ENCODE results near the gene IGSF9B. TPM values are rescaled to one million over a fixed set of nuclear protein-coding genes. Genes with fewer than 3 reads are reported as not detected.

IGSF9B gene
- total RNA-seq, 4 donors from 2014 or later: 21.7 to 130 (median 58.6) TPM

DNA sequence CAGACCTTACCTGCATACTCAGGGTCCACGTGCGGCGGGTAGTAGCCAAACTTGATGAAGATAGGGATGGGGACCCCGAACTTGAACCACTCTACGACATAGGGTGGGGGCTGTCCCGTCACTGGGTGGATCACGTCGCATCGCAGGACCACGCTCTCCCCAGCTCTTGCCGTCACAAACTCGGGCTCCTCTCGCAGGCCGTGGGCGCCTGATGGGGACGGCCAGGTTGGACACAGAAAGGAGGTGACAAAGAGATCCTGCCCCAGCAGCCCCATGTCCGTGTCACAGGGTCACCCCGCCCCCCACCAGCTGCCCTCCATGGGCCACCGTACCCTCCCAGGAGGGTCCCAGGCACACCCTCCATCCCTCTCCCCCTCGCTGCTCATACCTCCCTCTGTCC lies 10.7 kb downstream of the IGSF9B start:
- 64% methylated on average over 5 of the region's 20 CpGs for WGBS
- no peak for DNase-seq (ENCODE audit: extremely low spot score)
- no peaks in the 10 kb centered on the region for H3K9me3 ChIP-seq
- peak overlapping the region; percentile 0 to 33 (median 14) for H3K4me3 ChIP-seq
- intact Hi-C loops (cut with DNase I): loop anchor here (5.0 kb wide), 1 partner anchor 101 kb away; no protein-coding TSS in a partner anchor
- H3K27ac ChIP-seq (replicated peaks in 1 of 4): peak overlapping the region; percentile 90 to 97 (median 96)
- no peaks in the 10 kb centered on the region for H3K27me3 ChIP-seq
- TF ChIP-seq POLR2AphosphoS5 (IDR thresholded peaks at IDR 0.05) (no peak), CTCF (IDR thresholded peaks at IDR 0.05) (no peak), EP300 (IDR thresholded peaks at IDR 0.05) (no peak), POLR2A (IDR thresholded peaks at IDR 0.05; ENCODE audit: low read depth) (no peak)
- peaks cover 70 to 98% (median 85%) of the 10 kb centered on the region in 4 donors for H3K4me1 ChIP-seq
- peaks cover 0 to 27% (median 18%) of the 10 kb centered on the region in 4 donors for H3K36me3 ChIP-seq

GRCh38 chr11:133945087-133945974 lies 11.4 kb downstream of the IGSF9B start:
- H3K36me3 ChIP-seq: peaks cover 0 to 32% (median 18%) of the 10 kb centered on the region in 4 donors
- no peaks in the 10 kb centered on the region for H3K27me3 ChIP-seq
- intact Hi-C loops (cut with DNase I): loop anchor here (5.0 kb wide), 1 partner anchor 102 kb away; no protein-coding TSS in a partner anchor
- peak overlapping the region; percentile 9 to 26 (median 12) for H3K4me3 ChIP-seq
- H3K9me3 ChIP-seq: no peaks in the 10 kb centered on the region
- TF ChIP-seq POLR2AphosphoS5 (IDR thresholded peaks at IDR 0.05): peak; percentile 69 to 74
- TF ChIP-seq EP300 (IDR thresholded peaks at IDR 0.05): no peak
- peaks cover 63 to 91% (median 78%) of the 10 kb centered on the region in 4 donors for H3K4me1 ChIP-seq
- 25% methylated on average over 23 of the region's 27 CpGs for WGBS
- no peak for DNase-seq (ENCODE audit: extremely low spot score)
- peak overlapping the region; percentile 90 to 97 (median 96) for H3K27ac ChIP-seq (replicated peaks in 1 of 4)

DNA sequence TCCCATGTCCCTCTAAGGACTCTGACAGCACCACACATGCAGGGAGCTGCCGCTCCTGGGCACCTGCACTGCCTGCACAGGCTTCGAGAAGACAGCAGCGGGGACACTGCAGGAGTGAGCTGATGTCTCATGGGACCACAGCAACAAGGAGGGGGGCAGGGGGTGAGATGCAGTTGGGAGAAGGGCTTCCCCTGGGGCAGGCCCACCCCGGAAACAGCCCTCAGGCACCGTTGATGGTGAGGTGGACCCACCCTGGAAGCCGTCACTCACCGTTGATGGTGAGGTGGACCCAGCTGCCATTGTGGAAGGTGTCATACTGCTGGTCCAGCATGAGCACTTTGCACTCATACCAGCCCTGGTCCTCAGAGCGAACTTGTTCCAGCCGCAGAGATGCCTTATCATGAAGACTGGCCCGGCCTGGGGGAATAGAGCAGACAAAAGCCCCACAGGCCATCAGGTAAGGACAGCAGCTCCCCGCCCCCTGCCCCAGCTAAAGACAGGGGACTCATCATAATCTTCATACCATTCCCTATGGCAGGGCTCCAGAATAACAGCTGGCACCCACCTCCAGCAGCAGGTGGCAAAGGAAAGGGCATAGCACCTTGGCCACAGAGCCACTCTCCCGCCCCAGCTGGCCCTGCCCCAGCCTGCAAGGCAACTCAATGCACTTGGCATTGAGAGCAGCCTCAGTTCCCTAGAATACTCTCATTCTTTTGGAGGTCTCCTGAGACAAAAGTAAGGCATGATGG lies 12.6 kb downstream of the IGSF9B start:
- H3K27me3 ChIP-seq: no peaks in the 10 kb centered on the region
- intact Hi-C loops (cut with DNase I): no loop called here
- DNase-seq (ENCODE audit: extremely low spot score): no peak
- no peak overlapping the region for H3K4me3 ChIP-seq
- TF ChIP-seq EP300 (IDR thresholded peaks at IDR 0.05) (no peak), CTCF (IDR thresholded peaks at IDR 0.05) (no peak), POLR2A (IDR thresholded peaks at IDR 0.05; ENCODE audit: low read depth) (no peak), POLR2AphosphoS5 (IDR thresholded peaks at IDR 0.05) (no peak)
- peak overlapping the region; percentile 90 to 97 (median 96) for H3K27ac ChIP-seq (replicated peaks in 1 of 4)
- peaks cover 2 to 37% (median 22%) of the 10 kb centered on the region in 4 donors for H3K36me3 ChIP-seq
- 81% methylated on average over 12 of the region's 12 CpGs for WGBS
- peaks cover 51 to 79% (median 66%) of the 10 kb centered on the region in 4 donors for H3K4me1 ChIP-seq
- no peaks in the 10 kb centered on the region for H3K9me3 ChIP-seq

GRCh38 chr11:133942577-133942976 lies 14.2 kb downstream of the IGSF9B start:
- Histone ChIP-seq H3K27ac (replicated peaks in 1 of 4) (peak overlapping the region in 3 of 4 donors; percentile 31 to 97 (median 51)), H3K27me3 (no peaks in the 10 kb centered on the region), H3K4me1 (peaks cover 35 to 63% (median 50%) of the 10 kb centered on the region in 4 donors), H3K9me3 (no peaks in the 10 kb centered on the region), H3K4me3 (no peak overlapping the region), H3K36me3 (peaks cover 13 to 53% (median 38%) of the 10 kb centered on the region in 4 donors)
- no peak for TF ChIP-seq EP300 (IDR thresholded peaks at IDR 0.05)
- TF ChIP-seq POLR2A (IDR thresholded peaks at IDR 0.05; ENCODE audit: low read depth): no peak
- no peak for TF ChIP-seq CTCF (IDR thresholded peaks at IDR 0.05)
- WGBS: 80% methylated on average over 5 of the region's 7 CpGs
- no peak for DNase-seq (ENCODE audit: extremely low spot score)
- intact Hi-C loops (cut with DNase I): no loop called here

DNA sequence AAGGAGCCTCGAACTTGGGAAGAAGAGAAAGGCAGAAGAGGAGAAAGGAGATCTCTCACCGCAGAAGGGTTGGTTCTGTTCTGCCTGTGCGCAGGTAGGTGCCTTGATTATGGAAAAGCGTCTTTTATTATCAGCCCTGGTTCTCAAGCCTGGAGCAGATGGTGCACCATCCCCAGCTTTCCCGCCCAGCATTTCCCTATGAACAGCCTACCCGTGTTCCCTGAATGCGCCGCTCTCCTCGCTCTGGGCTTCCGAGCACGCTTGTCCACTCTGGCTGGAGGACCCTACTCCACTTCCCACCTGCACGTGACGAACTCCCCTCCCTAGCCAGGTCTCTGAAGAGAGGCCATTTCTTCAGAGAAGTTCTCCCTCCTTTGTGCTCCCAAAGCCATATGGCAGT lies 15.2 kb downstream of the IGSF9B start:
- Histone ChIP-seq H3K4me3 (no peak overlapping the region), H3K4me1 (peaks cover 25 to 60% (median 40%) of the 10 kb centered on the region in 4 donors), H3K9me3 (no peaks in the 10 kb centered on the region), H3K27ac (replicated peaks in 1 of 4) (peak overlapping the region in 2 of 4 donors; percentile 31 to 97), H3K36me3 (peaks cover 20 to 63% (median 48%) of the 10 kb centered on the region in 4 donors), H3K27me3 (no peaks in the 10 kb centered on the region)
- intact Hi-C loops (cut with DNase I): no loop called here
- no peak for TF ChIP-seq POLR2AphosphoS5 (IDR thresholded peaks at IDR 0.05)
- no peak for TF ChIP-seq POLR2A (IDR thresholded peaks at IDR 0.05; ENCODE audit: low read depth)
- no peak for TF ChIP-seq EP300 (IDR thresholded peaks at IDR 0.05)
- no peak for TF ChIP-seq CTCF (IDR thresholded peaks at IDR 0.05)
- no peak for DNase-seq (ENCODE audit: extremely low spot score)
- WGBS: 84% methylated on average over 13 of the region's 13 CpGs
